Neural crest cell (in vitro differentiated cells): Measurements from ENCODE around the gene PPP4R4. TPM values are rescaled to one million over a fixed set of nuclear protein-coding genes. Genes with fewer than 3 reads are reported as not detected.

Experiments
- DNase-seq: peaks from one replicate; pipeline ENCODE4 v3.0.0; 2021; ENCODE audit warnings: low read depth, mixed read lengths, low spot score
- H3K27ac Mint-ChIP-seq: one replicate; pipeline ENCODE4 v1.8.0; 2021; ENCODE audit warnings: mild to moderate bottlenecking, mixed read lengths; ENCODE audit not compliant: unreplicated experiment
- H3K27me3 Mint-ChIP-seq: 2 replicates; pipeline ENCODE4 v1.8.0; 2021; ENCODE audit warnings: low read depth, mild to moderate bottlenecking, mixed read lengths
- H3K36me3 Mint-ChIP-seq: 2 replicates; pipeline ENCODE4 v1.8.0; 2021; ENCODE audit warnings: low read depth, mild to moderate bottlenecking, mixed read lengths
- H3K4me1 Mint-ChIP-seq: 2 replicates; pipeline ENCODE4 v1.8.0; 2021; ENCODE audit warnings: mixed read lengths
- H3K4me3 Mint-ChIP-seq: one replicate; pipeline ENCODE4 v1.8.0; 2021; ENCODE audit warnings: mild to moderate bottlenecking, mixed read lengths
- H3K9me3 Mint-ChIP-seq: 2 replicates; pipeline ENCODE4 v1.8.0; 2021; ENCODE audit warnings: mixed read lengths
- CTCF ChIP-seq: fragments of 200-600 bp; sonication (generic); conservative IDR thresholded peaks from 2 replicates; pipeline ENCODE4 v1.5.0; 2021; ENCODE audit warnings: antibody characterized with exemption, mild to moderate bottlenecking
- total RNA-seq: library from RNA; stranded (reverse); gene quantifications from 2 replicates; pipeline ENCODE4 v1.2.1, GENCODE V29; 2021

Gene PPP4R4
- total RNA-seq, 1 donor from 2014 or later: 1.6 TPM

GRCh38 chr14:94225460-94226378, 51.6 kb downstream of the PPP4R4 start:
- no peaks in the 10 kb centered on the region for H3K27me3 Mint-ChIP-seq
- H3K4me3 Mint-ChIP-seq: no peak overlapping the region
- peaks cover 2% of the 10 kb centered on the region for H3K36me3 Mint-ChIP-seq
- peaks cover 8% of the 10 kb centered on the region for H3K9me3 Mint-ChIP-seq
- DNase-seq: no peak
- no peaks in the 10 kb centered on the region for H3K4me1 Mint-ChIP-seq
- no peak overlapping the region for H3K27ac Mint-ChIP-seq
- TF ChIP-seq CTCF: no peak

- Mint-ChIP-seq H3K27me3 (no peaks in the 10 kb centered on the region), H3K9me3 (peaks cover 3% of the 10 kb centered on the region), H3K4me1 (no peaks in the 10 kb centered on the region), H3K4me3 (no peak overlapping the region), H3K27ac (no peak overlapping the region), H3K36me3 (no peaks in the 10 kb centered on the region)
- TF ChIP-seq CTCF: no peak
- no peak for DNase-seq
These were observed 52.9 kb downstream of the PPP4R4 start for GRCh38 chr14:94227029-94227428.

GRCh38 chr14:94237046-94237445, 62.9 kb downstream of the PPP4R4 start:
- no peaks in the 10 kb centered on the region for H3K36me3 Mint-ChIP-seq
- no peak overlapping the region for H3K4me3 Mint-ChIP-seq
- no peak overlapping the region for H3K27ac Mint-ChIP-seq
- H3K9me3 Mint-ChIP-seq: no peaks in the 10 kb centered on the region
- H3K27me3 Mint-ChIP-seq: no peaks in the 10 kb centered on the region
- no peak for DNase-seq
- no peaks in the 10 kb centered on the region for H3K4me1 Mint-ChIP-seq
- no peak for TF ChIP-seq CTCF

GRCh38 chr14:94237983-94238382, 63.9 kb downstream of the PPP4R4 start:
- H3K9me3 Mint-ChIP-seq: no peaks in the 10 kb centered on the region
- no peak overlapping the region for H3K27ac Mint-ChIP-seq
- no peaks in the 10 kb centered on the region for H3K27me3 Mint-ChIP-seq

GRCh38 chr14:94239406-94239805, 65.3 kb downstream of the PPP4R4 start:
- Mint-ChIP-seq H3K9me3 (no peaks in the 10 kb centered on the region), H3K4me1 (no peaks in the 10 kb centered on the region), H3K27ac (no peak overlapping the region), H3K27me3 (no peaks in the 10 kb centered on the region), H3K4me3 (no peak overlapping the region), H3K36me3 (no peaks in the 10 kb centered on the region)
- TF ChIP-seq CTCF: no peak
- no peak for DNase-seq

More at GRCh38 chr14:94237983-94238382, 63.9 kb downstream of the PPP4R4 start:
- no peak for TF ChIP-seq CTCF
- no peak for DNase-seq
- no peaks in the 10 kb centered on the region for H3K36me3 Mint-ChIP-seq
- H3K4me3 Mint-ChIP-seq: no peak overlapping the region
- H3K4me1 Mint-ChIP-seq: no peaks in the 10 kb centered on the region
